Peyer's patch (tissue), 4 donors: Measurements from ENCODE around the gene ARRDC1. TPM values are rescaled to one million over a fixed set of nuclear protein-coding genes. Genes with fewer than 3 reads are reported as not detected.
A peak's percentile ranks its signal among the peaks of the same experiment; 100 is the strongest.

ENCODE experiments used
- DNase-seq, 3 donors: peaks; one replicate each; pipeline ENCODE4 v3.0.0-alpha.2; 2017 to 2019
- H3K27ac ChIP-seq, 4 donors: fragments of 200-600 bp; sonication (generic); one replicate each; pipeline ENCODE4 v1.5.1; 2016 to 2019
- H3K27me3 ChIP-seq, 2 donors: fragments of 200-600 bp; sonication (generic); one replicate each; pipeline ENCODE4 v1.5.1; 2019
- H3K36me3 ChIP-seq, 3 donors: fragments of 200-600 bp; sonication (generic); one replicate each; pipeline ENCODE4 v1.5.1; 2016 to 2019
- H3K4me1 ChIP-seq, 4 donors: fragments of 200-600 bp; sonication (generic); one replicate each; pipeline ENCODE4 v1.5.1; 2016 to 2019
- H3K4me3 ChIP-seq, 4 donors: fragments of 200-600 bp; sonication (generic); 1 replicate in 3 of 4; 2 replicates in 1 of 4; pipeline ENCODE4 v1.5.1; 2016 to 2019; ENCODE audit warnings: mild to moderate bottlenecking in 1 of 4
- H3K9me3 ChIP-seq, 4 donors: fragments of 200-600 bp; sonication (generic); one replicate each; pipeline ENCODE4 v1.5.1; 2016 to 2019; ENCODE audit warnings: mild to moderate bottlenecking in 1 of 4
- POLR2A ChIP-seq, 2 donors: fragments of 450-650 bp; IDR thresholded peaks; one replicate each; pipeline ENCODE4 v1.5.1; 2017; ENCODE audit warnings: antibody characterized with exemption in 2 of 2, mild to moderate bottlenecking in 2 of 2, moderate library complexity in 2 of 2
- total RNA-seq, 4 donors: library from RNA; depleted of rRNA; stranded (reverse); fragments of >200 nt; gene quantifications; one replicate each; pipeline ENCODE4 v1.1.0, GENCODE V29; 2016
- TF ChIP-seq, protein P1 (sequence below), 6 experiments: fragments of 450-650 bp in 4 of 6; fragments of 200-600 bp in 2 of 6; sonication (generic) in 1 of 6; IDR thresholded peaks; one replicate each; pipeline ENCODE4 v1.5.1; 2017 to 2019; ENCODE audit warnings: antibody characterized with exemption in 6 of 6, mild to moderate bottlenecking in 3 of 6, moderate library complexity in 1 of 6

The ARRDC1 gene
- total RNA-seq, 4 donors from 2014 or later: 102 to 341 (median 175) TPM

DNA sequence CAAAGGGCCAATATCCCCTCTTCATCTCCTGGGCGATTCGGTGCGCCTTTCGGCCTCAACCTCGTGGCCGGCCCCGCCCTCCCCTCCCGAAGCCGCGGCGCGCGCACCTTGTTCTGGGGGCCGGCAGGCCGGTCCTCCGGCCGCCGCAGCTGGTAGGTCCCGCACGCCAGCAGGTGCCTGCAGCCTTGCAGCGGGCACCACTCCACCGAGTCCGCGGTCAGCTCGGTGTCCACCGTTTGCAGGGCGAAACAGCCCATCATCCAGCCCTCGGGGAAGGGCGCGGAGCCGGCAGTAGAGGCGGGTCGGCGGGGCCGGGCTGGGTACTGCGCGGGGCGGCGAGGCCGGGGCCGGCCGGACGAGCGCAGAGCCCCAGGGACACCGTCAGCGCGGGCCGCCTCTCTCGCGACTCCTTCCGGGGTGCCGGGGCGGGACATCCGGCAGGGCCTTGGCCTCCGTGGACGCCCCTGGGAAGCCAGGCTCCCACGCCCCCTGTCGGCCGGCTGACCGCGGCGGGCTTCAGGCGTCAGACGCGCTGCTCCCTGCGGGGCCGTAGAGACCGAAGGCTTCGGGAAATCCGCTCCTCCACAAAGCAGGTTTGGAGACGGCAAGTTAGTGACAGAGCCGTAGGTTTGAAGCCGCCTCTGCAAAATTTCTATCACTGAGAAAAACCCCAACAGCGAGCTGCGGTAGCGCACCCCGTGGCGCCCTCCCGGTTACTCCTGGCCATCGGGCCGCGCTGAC lies 26.8 kb upstream of the ARRDC1 start, which contains the start of gene DPH7:
Gene DPH7 (minus strand): TSS at position 408 of the 741 bp plus-strand sequence. CDS start 148 bp downstream, at position 260.
- Histone ChIP-seq H3K4me3 (peak within 1 kb of the TSS; percentile 78 to 99 (median 88)), H3K36me3 (peaks cover 0 to 35% (median 0%) of the 10 kb centered on the region in 3 donors), H3K9me3 (no peaks in the 10 kb centered on the region), H3K27ac (peak within 1 kb of the TSS; percentile 63 to 94 (median 84)), H3K27me3 (no peaks in the 10 kb centered on the region), H3K4me1 (peaks cover 0 to 20% (median 10%) of the 10 kb centered on the region in 4 donors)
- TF ChIP-seq, protein P1, sequence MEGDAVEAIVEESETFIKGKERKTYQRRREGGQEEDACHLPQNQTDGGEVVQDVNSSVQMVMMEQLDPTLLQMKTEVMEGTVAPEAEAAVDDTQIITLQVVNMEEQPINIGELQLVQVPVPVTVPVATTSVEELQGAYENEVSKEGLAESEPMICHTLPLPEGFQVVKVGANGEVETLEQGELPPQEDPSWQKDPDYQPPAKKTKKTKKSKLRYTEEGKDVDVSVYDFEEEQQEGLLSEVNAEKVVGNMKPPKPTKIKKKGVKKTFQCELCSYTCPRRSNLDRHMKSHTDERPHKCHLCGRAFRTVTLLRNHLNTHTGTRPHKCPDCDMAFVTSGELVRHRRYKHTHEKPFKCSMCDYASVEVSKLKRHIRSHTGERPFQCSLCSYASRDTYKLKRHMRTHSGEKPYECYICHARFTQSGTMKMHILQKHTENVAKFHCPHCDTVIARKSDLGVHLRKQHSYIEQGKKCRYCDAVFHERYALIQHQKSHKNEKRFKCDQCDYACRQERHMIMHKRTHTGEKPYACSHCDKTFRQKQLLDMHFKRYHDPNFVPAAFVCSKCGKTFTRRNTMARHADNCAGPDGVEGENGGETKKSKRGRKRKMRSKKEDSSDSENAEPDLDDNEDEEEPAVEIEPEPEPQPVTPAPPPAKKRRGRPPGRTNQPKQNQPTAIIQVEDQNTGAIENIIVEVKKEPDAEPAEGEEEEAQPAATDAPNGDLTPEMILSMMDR (IDR thresholded peaks at IDR 0.05): peak; percentile 94 to 98 (median 96)
- peak; percentile 73 to 76 for TF ChIP-seq POLR2A (IDR thresholded peaks at IDR 0.05)
- DNase-seq: peak; percentile 95 to 98 (median 97)

DNA sequence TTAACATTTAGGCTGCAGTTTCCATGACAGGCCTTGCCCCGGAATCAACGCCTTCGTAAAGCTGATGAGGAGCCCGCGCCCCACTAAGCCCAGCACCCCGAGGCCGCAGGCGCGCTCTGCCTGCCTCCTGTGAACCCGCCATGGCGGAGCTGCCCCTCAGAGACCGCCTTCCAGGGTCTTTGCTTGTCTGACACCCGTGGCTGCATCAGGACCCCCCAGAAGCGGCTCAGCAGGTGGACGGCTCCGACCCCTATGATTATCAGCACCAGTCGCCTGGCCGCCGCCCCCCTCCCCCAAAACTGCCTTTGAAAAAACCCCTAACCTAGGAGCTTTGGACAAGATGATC lies 26.3 kb upstream of the ARRDC1 start:
- no peaks in the 10 kb centered on the region for H3K9me3 ChIP-seq
- H3K36me3 ChIP-seq: peaks cover 0 to 30% (median 0%) of the 10 kb centered on the region in 3 donors
- TF ChIP-seq, protein P1 (IDR thresholded peaks at IDR 0.05): no peak
- TF ChIP-seq POLR2A (IDR thresholded peaks at IDR 0.05): no peak
- DNase-seq: no peak
- no peaks in the 10 kb centered on the region for H3K27me3 ChIP-seq
- H3K4me1 ChIP-seq: peaks cover 0 to 20% (median 10%) of the 10 kb centered on the region in 4 donors
- peak overlapping the region; percentile 63 to 94 (median 84) for H3K27ac ChIP-seq
- peak overlapping the region; percentile 78 to 99 (median 88) for H3K4me3 ChIP-seq

DNA sequence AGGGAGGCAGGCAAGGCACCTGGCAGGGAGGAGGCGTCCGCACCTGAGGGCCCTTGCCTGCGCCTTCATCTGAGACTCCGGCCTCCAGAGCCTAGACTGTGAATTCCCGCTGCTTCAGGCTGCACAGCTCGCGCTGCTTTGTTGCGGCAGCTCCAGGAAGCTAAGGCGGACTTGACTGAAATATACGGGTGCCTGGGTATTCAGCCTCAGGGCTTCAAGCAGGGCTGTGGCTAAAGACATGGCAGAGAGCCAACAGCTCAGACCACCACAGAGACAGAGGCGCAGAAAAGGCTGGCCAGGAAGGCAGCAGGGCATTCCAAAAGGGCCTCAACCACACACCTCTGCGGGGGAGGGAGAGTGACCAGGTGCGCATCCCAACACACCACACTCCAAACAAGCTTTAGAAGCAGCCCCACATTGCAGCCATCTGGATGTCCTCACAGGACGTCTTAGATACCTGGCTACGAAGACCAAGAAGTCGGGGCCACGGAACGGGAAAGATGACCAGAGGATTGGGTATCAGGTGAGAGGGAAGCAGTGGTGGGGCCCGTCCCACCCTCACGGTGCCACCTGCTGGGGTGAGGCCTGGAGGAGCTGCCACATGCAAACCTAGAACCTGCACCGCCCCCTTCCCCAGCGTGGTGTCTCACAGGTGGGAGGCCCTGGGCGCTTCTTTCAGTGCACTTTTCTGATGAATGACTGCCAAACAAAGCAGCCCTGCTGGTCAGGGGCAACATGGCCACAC lies 25.1 kb upstream of the ARRDC1 start:
- TF ChIP-seq, protein P1 (IDR thresholded peaks at IDR 0.05): no peak
- no peak for TF ChIP-seq POLR2A (IDR thresholded peaks at IDR 0.05)
- Histone ChIP-seq H3K36me3 (peaks cover 0 to 20% (median 0%) of the 10 kb centered on the region in 3 donors), H3K4me3 (no peak overlapping the region), H3K9me3 (no peaks in the 10 kb centered on the region), H3K4me1 (peaks cover 0 to 20% (median 10%) of the 10 kb centered on the region in 4 donors), H3K27ac (no peak overlapping the region), H3K27me3 (no peaks in the 10 kb centered on the region)
- no peak for DNase-seq

DNA sequence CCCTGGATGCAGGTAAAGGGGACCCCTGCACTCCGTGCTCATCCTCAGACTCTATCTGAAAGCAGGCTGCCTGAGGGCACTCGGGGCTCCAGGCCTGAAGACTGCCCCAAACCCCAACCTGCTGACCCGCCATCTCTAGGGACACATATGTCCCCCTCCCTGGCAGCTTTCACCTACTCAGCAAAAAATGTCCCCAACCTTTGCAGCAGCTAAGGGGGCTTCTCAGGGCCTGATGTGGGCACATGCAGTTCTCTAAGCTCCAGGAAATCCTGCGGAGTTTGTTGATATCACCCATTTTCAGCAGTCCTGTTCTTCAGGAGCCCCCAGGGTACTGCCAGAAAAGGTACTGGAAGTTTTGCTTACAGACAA lies 24.5 kb upstream of the ARRDC1 start:
- Histone ChIP-seq H3K27ac (no peak overlapping the region), H3K36me3 (peaks cover 0 to 20% (median 0%) of the 10 kb centered on the region in 3 donors), H3K9me3 (no peaks in the 10 kb centered on the region), H3K4me1 (peaks cover 0 to 20% (median 10%) of the 10 kb centered on the region in 4 donors), H3K4me3 (no peak overlapping the region), H3K27me3 (no peaks in the 10 kb centered on the region)
- no peak for TF ChIP-seq POLR2A (IDR thresholded peaks at IDR 0.05)
- TF ChIP-seq, protein P1 (IDR thresholded peaks at IDR 0.05): no peak
- DNase-seq: no peak

DNA sequence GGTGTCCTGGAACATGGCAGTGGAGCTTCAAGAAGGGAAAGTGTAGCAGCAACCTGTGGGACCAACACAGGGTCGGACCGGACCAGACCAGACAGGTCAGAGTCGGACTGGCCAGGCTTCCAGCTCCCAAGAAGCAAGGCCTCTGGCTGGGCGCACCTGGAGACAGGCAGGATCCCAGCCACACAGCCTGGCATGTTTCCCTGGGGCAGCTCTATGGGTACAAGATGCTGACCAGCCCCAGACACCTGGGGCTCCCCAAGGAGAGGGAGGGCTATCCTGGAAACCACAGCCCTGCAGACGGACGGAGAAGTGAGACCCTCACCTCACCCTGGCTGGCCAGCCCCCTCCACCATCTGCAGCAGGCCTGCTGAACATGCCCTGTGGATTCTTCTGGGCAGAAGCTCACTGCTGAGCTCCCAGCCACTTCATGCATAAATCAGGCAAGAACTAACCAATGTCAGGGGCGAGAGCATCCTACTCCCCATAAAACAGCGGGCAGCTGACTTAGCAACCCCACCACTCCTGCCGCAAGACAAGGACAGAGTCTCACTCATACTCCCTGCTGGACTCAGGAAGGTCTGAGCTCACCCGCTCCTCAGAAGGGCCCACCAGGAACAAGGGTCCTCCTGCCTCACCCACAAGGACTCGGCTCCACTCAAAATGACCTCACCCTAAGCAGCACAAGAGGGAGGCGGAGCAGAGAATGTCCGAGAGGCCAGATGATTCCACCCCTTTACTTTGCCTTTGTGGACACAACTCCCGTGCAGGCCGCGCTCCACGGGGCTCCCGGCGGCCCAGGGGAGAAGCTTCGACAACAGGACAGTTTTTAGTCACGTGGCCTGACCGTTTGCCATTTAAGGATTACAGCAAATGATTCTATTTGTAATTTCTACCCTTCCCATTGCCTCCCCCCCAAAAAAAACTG lies 23.9 kb upstream of the ARRDC1 start:
- TF ChIP-seq, protein P1 (IDR thresholded peaks at IDR 0.05): no peak
- TF ChIP-seq POLR2A (IDR thresholded peaks at IDR 0.05): no peak
- H3K27me3 ChIP-seq: no peaks in the 10 kb centered on the region
- DNase-seq: no peak
- H3K4me1 ChIP-seq: peaks cover 0 to 15% (median 9%) of the 10 kb centered on the region in 4 donors
- H3K4me3 ChIP-seq: no peak overlapping the region
- no peak overlapping the region for H3K27ac ChIP-seq
- H3K36me3 ChIP-seq: peaks cover 0 to 24% (median 0%) of the 10 kb centered on the region in 3 donors
- H3K9me3 ChIP-seq: no peaks in the 10 kb centered on the region
